K562 (cell line): Measurements from ENCODE around the gene SIGLEC11. TPM values are rescaled to one million over a fixed set of nuclear protein-coding genes. Genes with fewer than 3 reads are reported as not detected.

Experiments used
- ARID3A ChIP-seq: IDR thresholded peaks from 2 replicates; pipeline ENCODE4 v1.6.1; 2012; ENCODE audit warnings: low read depth, low read length, improper control_type of control experiment, borderline replicate concordance
- ASH1L ChIP-seq: fragments of 450-650 bp; IDR thresholded peaks from 2 replicates; pipeline ENCODE4 v1.6.1; 2018; ENCODE audit warnings: borderline replicate concordance, mild to moderate bottlenecking, low read depth; ENCODE audit not compliant: partially characterized antibody
- BACH1 ChIP-seq: fragments of 200-800 bp; sonication (Bioruptor generic); IDR thresholded peaks from 2 replicates; pipeline ENCODE4 v1.6.1; 2016; ENCODE audit warnings: missing genetic modification characterization, missing compliant biosample characterization
- CBFA2T2 ChIP-seq: fragments of 450-650 bp; conservative IDR thresholded peaks from 2 replicates; pipeline ENCODE4 v1.6.1; 2017; ENCODE audit warnings: mild to moderate bottlenecking
- CHD4 ChIP-seq: fragments of 200-600 bp; sonication (generic); IDR thresholded peaks from 3 replicates; pipeline ENCODE4 v1.6.1; 2012; ENCODE audit warnings: low read depth, mild to moderate bottlenecking, mixed read lengths, low read length, inconsistent platforms; ENCODE audit not compliant: insufficient read depth, insufficient replicate concordance, poor library complexity, severe bottlenecking
- CUX1 ChIP-seq: fragments of 200-800 bp; sonication (Bioruptor generic); IDR thresholded peaks from 2 replicates; pipeline ENCODE4 v1.6.1; 2016; ENCODE audit warnings: missing genetic modification characterization, missing compliant biosample characterization
- FIP1L1 ChIP-seq: fragments of 200-400 bp; formaldehyde crosslinking; IDR thresholded peaks from 2 replicates; pipeline ENCODE4 v1.6.1; 2018; ENCODE audit warnings: mild to moderate bottlenecking, low read depth, low read length; ENCODE audit not compliant: poor library complexity, severe bottlenecking
- GABPB1 ChIP-seq: sonication (generic); formaldehyde crosslinking; IDR thresholded peaks from 2 replicates; pipeline ENCODE4 v1.8.0; 2022; ENCODE audit warnings: mild to moderate bottlenecking, missing genetic modification reagents
- HNRNPK ChIP-seq: fragments of 200-400 bp; formaldehyde crosslinking; IDR thresholded peaks from one replicate; pipeline ENCODE4 v1.6.1; 2018; ENCODE audit warnings: mild to moderate bottlenecking, low read depth, low read length; ENCODE audit not compliant: poor library complexity, severe bottlenecking
- KDM4B ChIP-seq, 2 experiments: fragments of 450-650 bp in 1 of 2; sonication (generic) in 1 of 2; IDR thresholded peaks; 2 replicates each; pipeline ENCODE4 v1.6.1; 2016 to 2017; ENCODE audit warnings: borderline replicate concordance in 2 of 2, antibody characterized with exemption in 1 of 2, low read depth in 1 of 2, mild to moderate bottlenecking in 1 of 2
- MTA3 ChIP-seq: fragments of 450-650 bp; formaldehyde crosslinking; IDR thresholded peaks from 2 replicates; pipeline ENCODE4 v1.6.1; 2017; ENCODE audit warnings: mild to moderate bottlenecking, borderline replicate concordance
- POLR2H ChIP-seq: IDR thresholded peaks from 2 replicates; pipeline ENCODE4 v1.6.1; 2016; ENCODE audit warnings: missing genetic modification characterization, low read depth, mild to moderate bottlenecking, control low read depth, missing compliant biosample characterization, moderate library complexity
- RBM34 ChIP-seq: fragments of 200-400 bp; formaldehyde crosslinking; IDR thresholded peaks from 2 replicates; pipeline ENCODE4 v1.6.1; 2018; ENCODE audit warnings: low read length, borderline replicate concordance; ENCODE audit not compliant: insufficient read depth
- RHOXF2B ChIP-seq: fragments of 250-450 bp; sonication (Bioruptor Pico); conservative IDR thresholded peaks from 2 replicates; pipeline ENCODE4 v1.5.1; 2021
- SIX5 ChIP-seq, 2 experiments: IDR thresholded peaks; 2 replicates each; pipeline ENCODE4 v1.6.1; 2011; ENCODE audit warnings: low read length in 2 of 2, borderline replicate concordance in 1 of 2, low read depth in 1 of 2, mild to moderate bottlenecking in 1 of 2, moderate library complexity in 1 of 2; ENCODE audit not compliant: insufficient read depth in 1 of 2
- SMARCA4 ChIP-seq: fragments of 450-650 bp; IDR thresholded peaks from 2 replicates; pipeline ENCODE4 v1.6.1; 2016
- SREBF2 ChIP-seq: sonication (generic); formaldehyde crosslinking; IDR thresholded peaks from 2 replicates; pipeline ENCODE4 v1.4.0; 2020; ENCODE audit warnings: mild to moderate bottlenecking, missing genetic modification reagents
- ZKSCAN3 ChIP-seq: fragments of 250-450 bp; sonication (Bioruptor Pico); IDR thresholded peaks from 2 replicates; pipeline ENCODE4 v1.4.0; 2020
- ZNF146 ChIP-seq: IDR thresholded peaks from one replicate; pipeline ENCODE4 v1.6.1; 2018; ENCODE audit warnings: missing compliant biosample characterization; ENCODE audit not compliant: unreplicated experiment
- ZNF445 ChIP-seq: fragments of 250-450 bp; sonication (Bioruptor Pico); IDR thresholded peaks from 2 replicates; pipeline ENCODE4 v1.4.0; 2020; ENCODE audit warnings: low read depth, mild to moderate bottlenecking, moderate library complexity
- ZNF586 ChIP-seq: fragments of 450-650 bp; formaldehyde crosslinking; conservative IDR thresholded peaks from 2 replicates; pipeline ENCODE4 v1.4.0; 2020; ENCODE audit warnings: mild to moderate bottlenecking, moderate library complexity
- ZNF696 ChIP-seq: fragments of 250-450 bp; sonication (Bioruptor Pico); conservative IDR thresholded peaks from 2 replicates; pipeline ENCODE4 v1.4.0; 2020; ENCODE audit warnings: mild to moderate bottlenecking, moderate library complexity
- polyA plus RNA-seq, 8 experiments: library from polyadenylated mRNA; depleted of rRNA in 4 of 8; stranded (reverse) in 5 of 8; unstranded in 3 of 8; fragments of >200 nt; fragmentation: Nextera tagmentation in 2 of 8; fragmentation: Illumina TruSeq in 1 of 8; extraction: Ambion mirVana in 2 of 8; extraction: Trizol in 1 of 8; gene quantifications; 2 replicates each; pipeline versions ENCODE4 v1.2.1 to v1.2.3, GENCODE V29; 2011 to 2014; ENCODE audit warnings: inconsistent platforms in 1 of 8, missing spikeins in 1 of 8
- total RNA-seq, 7 experiments: library from RNA; depleted of rRNA in 6 of 7; stranded (reverse); fragments of >200 nt in 6 of 7; fragmentation: Illumina TruSeq in 2 of 7; extraction: Trizol in 2 of 7; gene quantifications; 2 replicates each; pipeline versions ENCODE4 v1.2.1 to v1.2.3, GENCODE V29; 2011 to 2021; ENCODE audit warnings: low replicate concordance in 1 of 7

Gene SIGLEC11
- total and polyA plus RNA-seq, 9 of the 15 experiments (the other 6 are each of a cell fraction or from before 2014, with no cell fraction given) = not detected

DNA sequence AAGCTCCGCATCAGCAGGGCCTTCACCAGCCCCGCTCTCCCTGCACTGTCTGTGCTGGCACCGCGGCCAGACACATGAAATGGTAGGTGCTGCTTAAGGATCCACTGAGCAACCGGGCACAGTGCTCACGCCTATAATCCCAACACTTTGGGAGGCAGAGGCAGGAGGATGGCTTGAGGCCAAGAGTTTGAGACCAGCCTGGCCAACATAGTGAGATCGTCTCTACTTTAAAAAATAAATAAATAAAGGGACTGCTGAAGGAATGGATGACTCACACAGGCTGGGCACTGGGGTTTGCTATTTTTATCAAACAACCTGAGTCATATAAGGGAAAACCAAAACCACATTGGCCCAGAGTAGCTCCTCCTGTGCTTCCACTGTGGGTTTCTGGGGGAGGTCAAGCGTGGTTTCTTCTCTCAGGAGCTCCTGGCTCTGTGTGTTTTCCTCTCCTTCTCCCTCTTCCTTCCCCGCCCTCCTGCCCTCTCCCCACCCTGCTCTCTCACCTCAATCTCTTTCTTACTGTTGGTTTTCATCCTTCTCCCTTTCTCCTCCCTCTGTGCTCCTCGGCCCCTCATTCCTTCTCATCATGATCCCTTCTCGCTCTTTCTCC, 42.9 kb upstream of the SIGLEC11 start (continued):
- no peak for TF ChIP-seq CUX1 (CRISPR knock-in tag)
- TF ChIP-seq RHOXF2B (CRISPR knock-in tag) = no peak
- no peak for TF ChIP-seq ARID3A
- no peak for TF ChIP-seq KDM4B (IDR thresholded peaks at IDR 0.05; ENCODE audit: borderline replicate concordance in 2 of 2, low read depth in 1 of 2)
- peak; percentile 57; the same call in 1 of the 2 replicates for TF ChIP-seq BACH1 (tag)
- no peak for TF ChIP-seq MTA3
- no peak for TF ChIP-seq HNRNPK
- no peak for TF ChIP-seq ZNF445
- TF ChIP-seq ASH1L = no peak
- TF ChIP-seq FIP1L1 = no peak
- no peak for TF ChIP-seq ZNF586 (CRISPR knock-in tag)
- TF ChIP-seq RBM34 = no peak
- no peak for TF ChIP-seq CBFA2T2
- TF ChIP-seq SIX5 (IDR thresholded peaks at IDR 0.05; ENCODE audit: borderline replicate concordance in 1 of 2, insufficient read depth in 1 of 2, low read depth in 1 of 2, low read length in 2 of 2) = no peak
- no peak for TF ChIP-seq GABPB1 (CRISPR knock-in tag)
- no peak for TF ChIP-seq ZKSCAN3 (CRISPR knock-in tag)
- no peak for TF ChIP-seq SREBF2 (CRISPR knock-in tag)
- no peak for TF ChIP-seq CHD4
- peak; percentile 70; the same call in 1 of the 2 replicates for TF ChIP-seq SMARCA4
- TF ChIP-seq ZNF146 = no peak
- TF ChIP-seq POLR2H (tag) = no peak
- TF ChIP-seq ZNF696 (CRISPR knock-in tag) = no peak
